OCI-LY3 (cell line): ENCODE measurements around the gene SPACA1.

ENCODE experiments used
- EZH2phosphoT487 ChIP-seq: fragments of 200-600 bp; shearing (Covaris generic); IDR thresholded peaks from 2 replicates; pipeline ENCODE4 v1.6.1; 2018; ENCODE audit warnings: antibody characterized with exemption, mixed run types, low read depth
- TF ChIP-seq, protein P1 (sequence below): fragments of 200-600, 300-600 bp; sonication (generic); IDR thresholded peaks from 2 replicates; pipeline ENCODE4 v1.5.1; 2014; ENCODE audit warnings: antibody characterized with exemption, low read length, low read depth

- TF ChIP-seq, protein P1, sequence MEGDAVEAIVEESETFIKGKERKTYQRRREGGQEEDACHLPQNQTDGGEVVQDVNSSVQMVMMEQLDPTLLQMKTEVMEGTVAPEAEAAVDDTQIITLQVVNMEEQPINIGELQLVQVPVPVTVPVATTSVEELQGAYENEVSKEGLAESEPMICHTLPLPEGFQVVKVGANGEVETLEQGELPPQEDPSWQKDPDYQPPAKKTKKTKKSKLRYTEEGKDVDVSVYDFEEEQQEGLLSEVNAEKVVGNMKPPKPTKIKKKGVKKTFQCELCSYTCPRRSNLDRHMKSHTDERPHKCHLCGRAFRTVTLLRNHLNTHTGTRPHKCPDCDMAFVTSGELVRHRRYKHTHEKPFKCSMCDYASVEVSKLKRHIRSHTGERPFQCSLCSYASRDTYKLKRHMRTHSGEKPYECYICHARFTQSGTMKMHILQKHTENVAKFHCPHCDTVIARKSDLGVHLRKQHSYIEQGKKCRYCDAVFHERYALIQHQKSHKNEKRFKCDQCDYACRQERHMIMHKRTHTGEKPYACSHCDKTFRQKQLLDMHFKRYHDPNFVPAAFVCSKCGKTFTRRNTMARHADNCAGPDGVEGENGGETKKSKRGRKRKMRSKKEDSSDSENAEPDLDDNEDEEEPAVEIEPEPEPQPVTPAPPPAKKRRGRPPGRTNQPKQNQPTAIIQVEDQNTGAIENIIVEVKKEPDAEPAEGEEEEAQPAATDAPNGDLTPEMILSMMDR, result no peak
- no peak for TF ChIP-seq EZH2phosphoT487
Observed at GRCh38 chr6:88047510-88048150, at the start of gene SPACA1.
